HepG2 (cell line): ENCODE data around the gene JPT2.

Experiments used
- ARNT ChIP-seq: fragments of 450-650 bp; IDR thresholded peaks from 2 replicates; pipeline ENCODE4 v1.6.1; 2017
- SETDB1 ChIP-seq: sonication (generic); formaldehyde crosslinking; IDR thresholded peaks from 2 replicates; pipeline ENCODE4 v1.5.1; 2020; ENCODE audit warnings: missing genetic modification reagents, mild to moderate bottlenecking, borderline replicate concordance
- TF ChIP-seq, protein P1 (sequence below): sonication (generic); formaldehyde crosslinking; IDR thresholded peaks from 2 replicates; pipeline ENCODE4 v1.4.0; 2020; ENCODE audit warnings: missing genetic modification reagents
- TF ChIP-seq, protein P2 (sequence below): sonication (generic); formaldehyde crosslinking; IDR thresholded peaks from 2 replicates; pipeline ENCODE4 v1.4.0; 2020; ENCODE audit warnings: missing genetic modification reagents, borderline replicate concordance

DNA sequence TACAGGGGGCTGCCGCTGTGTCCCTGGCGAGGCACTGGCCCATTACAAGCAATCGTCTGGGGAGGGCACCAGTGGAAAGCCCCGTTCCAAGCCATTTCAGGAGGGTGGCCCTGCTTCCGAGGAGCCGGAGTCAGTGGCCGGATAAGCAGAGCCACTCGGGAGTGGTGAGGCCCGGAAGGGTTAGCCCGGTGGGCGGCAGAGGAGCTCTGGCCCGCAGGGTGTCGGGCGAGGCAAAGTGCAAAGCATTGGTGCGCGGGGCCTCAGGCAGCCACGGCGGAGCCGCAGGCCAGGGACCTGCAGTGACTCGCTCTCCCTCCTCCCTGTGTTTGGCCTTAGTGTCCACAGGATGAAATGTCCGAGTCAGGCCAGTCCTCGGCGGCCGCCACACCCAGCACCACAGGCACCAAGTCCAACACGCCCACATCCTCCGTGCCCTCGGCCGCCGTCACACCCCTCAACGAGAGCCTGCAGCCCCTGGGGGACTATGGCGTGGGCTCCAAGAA is 68.7 kb downstream of the JPT2 start:
- no peak for TF ChIP-seq ARNT
- TF ChIP-seq, protein P1, sequence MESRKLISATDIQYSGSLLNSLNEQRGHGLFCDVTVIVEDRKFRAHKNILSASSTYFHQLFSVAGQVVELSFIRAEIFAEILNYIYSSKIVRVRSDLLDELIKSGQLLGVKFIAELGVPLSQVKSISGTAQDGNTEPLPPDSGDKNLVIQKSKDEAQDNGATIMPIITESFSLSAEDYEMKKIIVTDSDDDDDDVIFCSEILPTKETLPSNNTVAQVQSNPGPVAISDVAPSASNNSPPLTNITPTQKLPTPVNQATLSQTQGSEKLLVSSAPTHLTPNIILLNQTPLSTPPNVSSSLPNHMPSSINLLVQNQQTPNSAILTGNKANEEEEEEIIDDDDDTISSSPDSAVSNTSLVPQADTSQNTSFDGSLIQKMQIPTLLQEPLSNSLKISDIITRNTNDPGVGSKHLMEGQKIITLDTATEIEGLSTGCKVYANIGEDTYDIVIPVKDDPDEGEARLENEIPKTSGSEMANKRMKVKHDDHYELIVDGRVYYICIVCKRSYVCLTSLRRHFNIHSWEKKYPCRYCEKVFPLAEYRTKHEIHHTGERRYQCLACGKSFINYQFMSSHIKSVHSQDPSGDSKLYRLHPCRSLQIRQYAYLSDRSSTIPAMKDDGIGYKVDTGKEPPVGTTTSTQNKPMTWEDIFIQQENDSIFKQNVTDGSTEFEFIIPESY (CRISPR knock-in tag) = no peak
- TF ChIP-seq SETDB1 (CRISPR knock-in tag) = no peak
- TF ChIP-seq, protein P2, sequence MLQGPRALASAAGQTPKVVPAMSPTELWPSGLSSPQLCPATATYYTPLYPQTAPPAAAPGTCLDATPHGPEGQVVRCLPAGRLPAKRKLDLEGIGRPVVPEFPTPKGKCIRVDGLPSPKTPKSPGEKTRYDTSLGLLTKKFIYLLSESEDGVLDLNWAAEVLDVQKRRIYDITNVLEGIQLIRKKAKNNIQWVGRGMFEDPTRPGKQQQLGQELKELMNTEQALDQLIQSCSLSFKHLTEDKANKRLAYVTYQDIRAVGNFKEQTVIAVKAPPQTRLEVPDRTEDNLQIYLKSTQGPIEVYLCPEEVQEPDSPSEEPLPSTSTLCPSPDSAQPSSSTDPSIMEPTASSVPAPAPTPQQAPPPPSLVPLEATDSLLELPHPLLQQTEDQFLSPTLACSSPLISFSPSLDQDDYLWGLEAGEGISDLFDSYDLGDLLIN (CRISPR knock-in tag) = no peak
